Daoy (cell line): Measurements from ENCODE around the gene TBC1D12. TPM values are rescaled to one million over a fixed set of nuclear protein-coding genes. Genes with fewer than 3 reads are reported as not detected.

Experiments used
- DNase-seq: peaks from one replicate; pipeline ENCODE4 v3.0.0-alpha.2; 2015; ENCODE audit warnings: low read depth
- total RNA-seq: library from RNA; depleted of rRNA; stranded (reverse); fragments of >200 nt; shearing (Covaris generic); gene quantifications from 2 replicates; pipeline ENCODE4 v1.2.3, GENCODE V29; 2014

The TBC1D12 gene
- total RNA-seq, 1 experiment from 2014 or later, result 8.1 TPM

GRCh38 chr10:94407668-94408067, 5.3 kb downstream of the TBC1D12 start:
- no peak for DNase-seq

GRCh38 chr10:94409021-94409657, 6.8 kb downstream of the TBC1D12 start:
- DNase-seq, result peak; percentile 23

GRCh38 chr10:94411304-94411703, 9.0 kb downstream of the TBC1D12 start:
- no peak for DNase-seq

- no peak for DNase-seq
Observed at GRCh38 chr10:94412449-94412848, 10.1 kb downstream of the TBC1D12 start.

- no peak for DNase-seq
Observed at GRCh38 chr10:94413361-94413760, 11.0 kb downstream of the TBC1D12 start.

GRCh38 chr10:94416896-94417295, 14.6 kb downstream of the TBC1D12 start:
- DNase-seq, result no peak

- no peak for DNase-seq
Observed at GRCh38 chr10:94417321-94417720, 15.0 kb downstream of the TBC1D12 start.

- no peak for DNase-seq
Observed at GRCh38 chr10:94420516-94420915, 18.2 kb downstream of the TBC1D12 start.

GRCh38 chr10:94420998-94421528, 18.7 kb downstream of the TBC1D12 start:
- no peak for DNase-seq

- no peak for DNase-seq
Observed at GRCh38 chr10:94423627-94424026, 21.3 kb downstream of the TBC1D12 start.

- no peak for DNase-seq
Observed at GRCh38 chr10:94424714-94425337, 22.5 kb downstream of the TBC1D12 start.

GRCh38 chr10:94425942-94426341, 23.6 kb downstream of the TBC1D12 start:
- DNase-seq, result no peak

- no peak for DNase-seq
Observed at GRCh38 chr10:94427166-94427565, 24.8 kb downstream of the TBC1D12 start.

- DNase-seq, result no peak
Observed at GRCh38 chr10:94428766-94429707, 26.7 kb downstream of the TBC1D12 start.

GRCh38 chr10:94430701-94431100, 28.4 kb downstream of the TBC1D12 start:
- DNase-seq, result no peak

GRCh38 chr10:94432443-94432842, 30.1 kb downstream of the TBC1D12 start:
- no peak for DNase-seq

GRCh38 chr10:94439275-94439861, 37.0 kb downstream of the TBC1D12 start:
- peak; percentile 21 for DNase-seq

GRCh38 chr10:94440096-94440495, 37.8 kb downstream of the TBC1D12 start:
- no peak for DNase-seq

- no peak for DNase-seq
Observed at GRCh38 chr10:94443047-94443446, 40.7 kb downstream of the TBC1D12 start.

- no peak for DNase-seq
Observed at GRCh38 chr10:94443549-94443948, 41.2 kb downstream of the TBC1D12 start.

GRCh38 chr10:94450782-94451181, 48.4 kb downstream of the TBC1D12 start:
- DNase-seq, result no peak
